ENCODE measurements around the gene GOLPH3L.

GRCh38 chr1:150621497-150622302 lies 75.3 kb downstream of the GOLPH3L start:
- peak; percentile 82 for TF ChIP-seq CTCF (IDR thresholded peaks at IDR 0.05)
- no peak for TF ChIP-seq EZH2 (IDR thresholded peaks at IDR 0.05)
- no peak for TF ChIP-seq EZH2phosphoT487 (IDR thresholded peaks at IDR 0.05)

Data from neural progenitor cell (in vitro differentiated cells).